Activated naive CD4-positive, alpha-beta T cell treated with anti-CD3 and anti-CD28 coated beads, Interleukin-2, amount 50 U/mL, for 24 hours (primary cell): ENCODE measurements around the gene ZNF451.
"Not testable (repeated sequence)": the region's sequence is repeated elsewhere in the genome, so short reads cannot be mapped to it uniquely, and the experiment has no call there.

Source experiments
- H3K27ac Mint-ChIP-seq: one replicate; pipeline ENCODE4 v1.8.0; 2021; ENCODE audit warnings: mild to moderate bottlenecking, mixed read lengths
- H3K27me3 Mint-ChIP-seq: one replicate; pipeline ENCODE4 v1.8.0; 2021; ENCODE audit warnings: mixed read lengths
- H3K36me3 Mint-ChIP-seq: one replicate; pipeline ENCODE4 v1.8.0; 2021; ENCODE audit warnings: mixed read lengths
- H3K4me1 Mint-ChIP-seq: one replicate; pipeline ENCODE4 v1.8.0; 2021; ENCODE audit warnings: mixed read lengths
- H3K4me3 Mint-ChIP-seq: one replicate; pipeline ENCODE4 v1.8.0; 2021; ENCODE audit warnings: mild to moderate bottlenecking, mixed read lengths
- H3K9me3 Mint-ChIP-seq: one replicate; pipeline ENCODE4 v1.8.0; 2021; ENCODE audit warnings: mixed read lengths

The ZNF451 gene, protein sequence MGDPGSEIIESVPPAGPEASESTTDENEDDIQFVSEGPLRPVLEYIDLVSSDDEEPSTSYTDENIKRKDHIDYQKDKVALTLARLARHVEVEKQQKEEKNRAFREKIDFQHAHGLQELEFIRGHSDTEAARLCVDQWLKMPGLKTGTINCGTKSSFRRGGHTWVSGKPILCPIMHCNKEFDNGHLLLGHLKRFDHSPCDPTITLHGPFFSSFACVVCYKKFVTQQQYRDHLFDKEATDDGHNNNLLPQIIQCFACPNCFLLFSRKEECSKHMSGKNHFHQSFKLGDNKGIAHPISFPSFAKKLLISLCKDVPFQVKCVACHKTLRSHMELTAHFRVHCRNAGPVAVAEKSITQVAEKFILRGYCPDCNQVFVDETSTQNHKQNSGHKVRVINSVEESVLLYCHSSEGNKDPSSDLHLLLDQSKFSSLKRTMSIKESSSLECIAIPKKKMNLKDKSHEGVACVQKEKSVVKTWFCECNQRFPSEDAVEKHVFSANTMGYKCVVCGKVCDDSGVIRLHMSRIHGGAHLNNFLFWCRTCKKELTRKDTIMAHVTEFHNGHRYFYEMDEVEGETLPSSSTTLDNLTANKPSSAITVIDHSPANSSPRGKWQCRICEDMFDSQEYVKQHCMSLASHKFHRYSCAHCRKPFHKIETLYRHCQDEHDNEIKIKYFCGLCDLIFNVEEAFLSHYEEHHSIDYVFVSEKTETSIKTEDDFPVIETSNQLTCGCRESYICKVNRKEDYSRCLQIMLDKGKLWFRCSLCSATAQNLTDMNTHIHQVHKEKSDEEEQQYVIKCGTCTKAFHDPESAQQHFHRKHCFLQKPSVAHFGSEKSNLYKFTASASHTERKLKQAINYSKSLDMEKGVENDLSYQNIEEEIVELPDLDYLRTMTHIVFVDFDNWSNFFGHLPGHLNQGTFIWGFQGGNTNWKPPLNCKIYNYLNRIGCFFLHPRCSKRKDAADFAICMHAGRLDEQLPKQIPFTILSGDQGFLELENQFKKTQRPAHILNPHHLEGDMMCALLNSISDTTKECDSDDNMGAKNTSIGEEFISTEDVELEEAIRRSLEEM

DNA sequence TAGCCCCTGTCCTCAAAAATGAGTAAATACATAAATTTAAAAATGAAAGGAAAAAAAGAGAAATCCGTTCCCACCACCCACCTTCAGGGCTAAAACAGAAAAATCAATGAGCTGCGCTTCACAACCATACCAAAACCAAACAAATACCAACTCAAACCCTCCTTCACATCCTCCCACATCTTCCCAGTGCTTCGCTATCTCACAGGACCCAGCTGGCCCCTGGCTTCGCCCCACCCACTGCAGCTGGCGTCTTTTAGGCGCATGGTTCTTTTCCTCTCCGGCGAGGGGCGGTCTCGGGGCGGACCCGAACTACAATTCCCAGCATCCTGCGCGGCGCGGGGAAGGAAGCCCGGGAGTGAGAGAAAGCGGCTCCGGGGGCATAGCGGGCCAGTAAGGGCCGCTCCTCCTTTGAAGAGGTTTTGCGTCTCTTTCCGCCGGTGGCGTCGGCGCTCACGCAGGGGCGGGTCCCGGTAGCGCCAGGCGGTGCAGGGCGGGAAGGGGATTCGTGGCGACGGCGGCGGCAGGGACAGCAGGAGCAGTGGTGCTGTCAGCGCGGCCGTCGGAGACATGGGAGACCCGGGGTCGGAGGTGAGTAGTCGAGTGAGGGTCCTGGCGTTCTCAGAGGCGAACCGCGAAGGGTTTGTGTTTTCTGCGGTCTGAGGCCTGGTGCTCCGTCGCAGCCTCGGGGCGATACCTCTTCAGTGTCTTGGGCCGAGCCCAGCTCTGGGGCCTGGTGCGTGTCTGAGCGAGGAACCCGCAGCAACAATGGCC, at the start of gene ZNF451:
Gene ZNF451, plus strand, starts transcription at position 502 of the 771 bp plus-strand sequence. Its CDS starts 66 bp downstream, at position 568.
- H3K27ac Mint-ChIP-seq: peak within 1 kb of the TSS; percentile 89
- H3K36me3 Mint-ChIP-seq: peaks cover 14% of the 10 kb centered on the region
- H3K4me1 Mint-ChIP-seq: peaks cover 36% of the 10 kb centered on the region
- no peaks in the 10 kb centered on the region for H3K9me3 Mint-ChIP-seq
- H3K4me3 Mint-ChIP-seq: peak within 1 kb of the TSS; percentile 88
- H3K27me3 Mint-ChIP-seq: no peaks in the 10 kb centered on the region

DNA sequence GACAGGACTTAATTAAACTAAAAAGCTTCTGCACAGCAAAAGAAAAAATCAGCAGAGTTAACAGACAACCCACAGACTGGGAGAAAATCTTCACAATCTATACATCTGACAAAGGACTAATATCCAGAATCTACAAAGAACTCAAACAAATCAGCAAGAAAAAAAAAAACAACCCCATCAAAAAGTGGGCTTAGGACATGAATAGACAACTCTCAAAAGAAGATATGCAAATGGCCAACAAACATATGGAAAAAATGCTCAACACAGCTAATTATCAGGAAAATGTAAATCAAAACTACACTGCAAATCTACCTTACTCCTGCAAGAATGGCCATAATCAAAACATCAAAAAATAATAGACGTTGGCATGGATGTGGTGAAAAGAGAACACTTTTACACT, 45.9 kb upstream of the ZNF451 start:
- peaks cover 17% of the 10 kb centered on the region for H3K4me1 Mint-ChIP-seq
- not testable (repeated sequence) for H3K9me3 Mint-ChIP-seq, H3K27ac Mint-ChIP-seq, H3K36me3 Mint-ChIP-seq, H3K4me3 Mint-ChIP-seq
- H3K27me3 Mint-ChIP-seq: peaks cover 12% of the 10 kb centered on the region

GRCh38 chr6:57044568-57044967, 45.4 kb upstream of the ZNF451 start:
- Mint-ChIP-seq H3K4me3 (no peak overlapping the region), H3K9me3 (no peaks in the 10 kb centered on the region), H3K4me1 (peaks cover 22% of the 10 kb centered on the region), H3K27me3 (peaks cover 12% of the 10 kb centered on the region), H3K27ac (no peak overlapping the region), H3K36me3 (peaks cover 6% of the 10 kb centered on the region)

- H3K27me3 Mint-ChIP-seq, H3K36me3 Mint-ChIP-seq, H3K9me3 Mint-ChIP-seq: not testable (repeated sequence)
- Mint-ChIP-seq H3K4me1 (peaks cover 34% of the 10 kb centered on the region), H3K4me3 (peak within 1 kb of the TSS; percentile 95), H3K27ac (peak within 1 kb of the TSS; percentile 96)
Observed at GRCh38 chr6:57046332-57047256, 43.4 kb upstream of the ZNF451 start, which contains the start of gene KIAA1586. KIAA1586 (plus strand) TSS chr6:57046693; CDS start chr6:57046756, 63 bp downstream.

GRCh38 chr6:57047257-57047585, 42.8 kb upstream of the ZNF451 start:
- H3K27ac Mint-ChIP-seq, H3K4me3 Mint-ChIP-seq, H3K36me3 Mint-ChIP-seq, H3K27me3 Mint-ChIP-seq, H3K9me3 Mint-ChIP-seq: not testable (repeated sequence)
- peaks cover 34% of the 10 kb centered on the region for H3K4me1 Mint-ChIP-seq

GRCh38 chr6:57047859-57048258, 42.1 kb upstream of the ZNF451 start:
- Mint-ChIP-seq H3K36me3 (peaks cover 10% of the 10 kb centered on the region), H3K4me3 (peak overlapping the region; percentile 85), H3K4me1 (peaks cover 34% of the 10 kb centered on the region), H3K27ac (peak overlapping the region; percentile 53)
- H3K27me3 Mint-ChIP-seq, H3K9me3 Mint-ChIP-seq: not testable (repeated sequence)

DNA sequence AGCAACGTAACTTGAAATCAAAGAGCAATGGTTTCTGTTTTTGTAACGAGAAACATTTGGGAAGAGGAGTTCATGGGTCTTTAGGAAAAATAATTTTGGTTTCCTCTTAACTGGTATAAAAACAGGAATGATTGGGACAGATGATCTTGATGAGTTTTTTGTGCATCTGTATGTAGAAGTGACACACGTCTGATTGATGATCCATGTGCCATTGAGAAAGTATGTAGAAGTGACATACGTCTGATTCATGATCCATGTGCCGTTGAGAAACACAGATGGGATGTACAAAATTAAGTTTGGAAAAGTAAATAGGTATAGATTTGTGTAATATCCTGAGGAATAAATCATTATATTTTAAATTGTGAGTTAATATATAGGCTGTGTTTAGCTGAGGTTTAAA, 41.4 kb upstream of the ZNF451 start:
- Mint-ChIP-seq H3K27ac (no peak overlapping the region), H3K4me1 (peaks cover 34% of the 10 kb centered on the region), H3K9me3 (no peaks in the 10 kb centered on the region), H3K4me3 (peak overlapping the region; percentile 85), H3K36me3 (peaks cover 12% of the 10 kb centered on the region), H3K27me3 (no peaks in the 10 kb centered on the region)

- no peaks in the 10 kb centered on the region for H3K27me3 Mint-ChIP-seq
- H3K4me1 Mint-ChIP-seq: peaks cover 7% of the 10 kb centered on the region
- H3K27ac Mint-ChIP-seq: no peak overlapping the region
- H3K36me3 Mint-ChIP-seq: peaks cover 12% of the 10 kb centered on the region
- H3K4me3 Mint-ChIP-seq: no peak overlapping the region
- H3K9me3 Mint-ChIP-seq: no peaks in the 10 kb centered on the region
Observed at GRCh38 chr6:57063847-57064246, 26.1 kb upstream of the ZNF451 start.

DNA sequence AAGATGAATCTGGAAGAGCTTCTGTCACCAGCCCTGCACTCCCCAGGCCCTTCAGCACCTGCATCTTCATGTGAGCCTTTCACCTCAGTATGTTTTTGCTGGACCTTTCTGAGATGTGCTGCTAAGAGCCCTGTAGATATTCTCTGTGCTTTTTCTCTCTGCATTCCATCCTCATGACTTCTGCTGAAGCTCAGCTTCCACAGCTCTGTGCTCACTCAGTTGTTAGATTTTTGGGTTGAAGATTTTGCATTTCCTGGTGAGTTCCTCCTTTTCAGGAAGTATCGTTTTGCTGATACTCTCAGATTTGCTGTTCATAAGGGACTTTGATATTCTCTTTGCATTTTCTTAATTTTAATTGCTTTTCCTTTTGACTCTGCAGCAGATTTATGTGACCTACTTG, 25.2 kb upstream of the ZNF451 start:
- Mint-ChIP-seq H3K9me3 (no peaks in the 10 kb centered on the region), H3K36me3 (peaks cover 8% of the 10 kb centered on the region), H3K27me3 (no peaks in the 10 kb centered on the region), H3K27ac (no peak overlapping the region), H3K4me3 (no peak overlapping the region), H3K4me1 (peaks cover 7% of the 10 kb centered on the region)

- no peaks in the 10 kb centered on the region for H3K27me3 Mint-ChIP-seq
- peaks cover 4% of the 10 kb centered on the region for H3K36me3 Mint-ChIP-seq
- no peak overlapping the region for H3K4me3 Mint-ChIP-seq
- H3K9me3 Mint-ChIP-seq: no peaks in the 10 kb centered on the region
- no peak overlapping the region for H3K27ac Mint-ChIP-seq
- H3K4me1 Mint-ChIP-seq: peaks cover 7% of the 10 kb centered on the region
Observed at GRCh38 chr6:57068061-57068460, 21.9 kb upstream of the ZNF451 start.

GRCh38 chr6:57069228-57069627, 20.8 kb upstream of the ZNF451 start:
- Mint-ChIP-seq H3K9me3 (no peaks in the 10 kb centered on the region), H3K4me1 (peaks cover 7% of the 10 kb centered on the region), H3K27ac (no peak overlapping the region), H3K4me3 (no peak overlapping the region), H3K36me3 (peaks cover 4% of the 10 kb centered on the region), H3K27me3 (no peaks in the 10 kb centered on the region)

DNA sequence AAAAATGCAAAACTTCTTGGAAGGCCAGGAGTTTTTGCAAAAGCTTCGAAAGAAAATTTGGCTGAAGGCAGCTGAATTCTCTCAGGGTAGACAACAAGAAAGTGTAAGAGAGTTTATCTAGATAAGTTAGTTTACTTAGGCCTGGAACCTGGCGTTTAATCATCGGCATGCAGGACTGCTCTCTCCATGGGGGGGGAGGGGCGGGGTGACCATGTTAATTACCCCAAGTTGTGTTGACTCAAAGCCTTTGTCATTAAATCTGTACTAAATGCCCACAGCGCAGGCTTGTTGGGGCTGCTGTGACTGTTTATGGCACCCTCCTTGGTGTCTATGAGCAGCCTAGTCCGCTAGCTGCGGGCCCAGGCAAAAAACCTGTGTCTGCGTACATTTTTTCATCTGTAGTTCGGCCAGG, 20.1 kb upstream of the ZNF451 start:
- Mint-ChIP-seq H3K4me1 (peaks cover 4% of the 10 kb centered on the region), H3K9me3 (no peaks in the 10 kb centered on the region), H3K4me3 (no peak overlapping the region), H3K27me3 (no peaks in the 10 kb centered on the region), H3K36me3 (peaks cover 2% of the 10 kb centered on the region), H3K27ac (no peak overlapping the region)

DNA sequence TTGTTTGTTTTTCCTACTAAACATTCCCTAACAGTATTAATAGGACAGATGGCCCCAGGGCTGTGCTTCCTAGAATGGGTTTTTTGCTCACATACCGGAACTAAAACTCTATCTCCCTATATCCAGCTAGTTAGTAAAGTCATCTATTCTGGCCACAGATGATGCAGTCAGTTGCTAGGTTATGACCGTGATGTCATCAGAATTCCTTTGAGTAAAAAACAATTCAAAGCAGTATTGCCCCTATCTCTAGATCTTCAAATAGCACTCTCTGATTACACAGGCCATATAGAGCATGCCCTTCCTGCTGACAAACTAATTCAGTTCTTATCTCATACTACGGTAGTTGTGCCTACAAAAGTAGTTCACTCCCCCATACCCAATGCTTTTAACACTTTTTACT, 17.9 kb upstream of the ZNF451 start:
- no peaks in the 10 kb centered on the region for H3K9me3 Mint-ChIP-seq
- H3K27ac Mint-ChIP-seq: no peak overlapping the region
- no peaks in the 10 kb centered on the region for H3K4me1 Mint-ChIP-seq
- H3K27me3 Mint-ChIP-seq: no peaks in the 10 kb centered on the region
- H3K4me3 Mint-ChIP-seq: no peak overlapping the region
- H3K36me3 Mint-ChIP-seq: peaks cover 5% of the 10 kb centered on the region

- Mint-ChIP-seq H3K9me3 (no peaks in the 10 kb centered on the region), H3K4me1 (no peaks in the 10 kb centered on the region), H3K36me3 (peaks cover 9% of the 10 kb centered on the region), H3K4me3 (no peak overlapping the region), H3K27me3 (no peaks in the 10 kb centered on the region), H3K27ac (no peak overlapping the region)
Observed at GRCh38 chr6:57074383-57074782, 15.6 kb upstream of the ZNF451 start.
